Trophoblast cell (in vitro differentiated cells and primary cell): Measurements from ENCODE around the gene CDX4.
A peak's percentile ranks its signal among the peaks of the same experiment; 100 is the strongest.

Experiments
- DNase-seq, 2 donors: peaks; one replicate each; pipeline ENCODE4 v3.0.0-alpha.2; 2016
- H2AFZ ChIP-seq: 2 replicates; pipeline ENCODE4 v1.6.1; 2013; ENCODE audit warnings: low read length, moderate library complexity, mild to moderate bottlenecking; ENCODE audit not compliant: insufficient read depth, poor library complexity
- H2AK5ac ChIP-seq: 2 replicates; pipeline ENCODE4 v1.6.1; 2013; ENCODE audit warnings: mild to moderate bottlenecking, low read length
- H2BK120ac ChIP-seq: 2 replicates; pipeline ENCODE4 v1.6.1; 2013; ENCODE audit warnings: low read length, mild to moderate bottlenecking, moderate library complexity; ENCODE audit not compliant: insufficient read depth, poor library complexity
- H2BK12ac ChIP-seq: 2 replicates; pipeline ENCODE4 v1.6.1; 2013; ENCODE audit warnings: mild to moderate bottlenecking, low read length, moderate library complexity
- H2BK5ac ChIP-seq: 2 replicates; pipeline ENCODE4 v1.6.1; 2013; ENCODE audit warnings: low read length, low read depth, moderate library complexity, mild to moderate bottlenecking; ENCODE audit not compliant: poor library complexity
- H3K14ac ChIP-seq: 2 replicates; pipeline ENCODE4 v1.6.1; 2013; ENCODE audit warnings: mild to moderate bottlenecking, low read length
- H3K18ac ChIP-seq: 2 replicates; pipeline ENCODE4 v1.6.1; 2013; ENCODE audit warnings: mild to moderate bottlenecking, low read length
- H3K23ac ChIP-seq: 2 replicates; pipeline ENCODE4 v1.6.1; 2013; ENCODE audit warnings: low read length
- H3K27ac ChIP-seq: 2 replicates; pipeline ENCODE4 v1.5.1; 2013; ENCODE audit warnings: low read depth, mild to moderate bottlenecking, inconsistent platforms, low read length, moderate library complexity
- H3K27me3 ChIP-seq: 2 replicates; pipeline ENCODE4 v1.6.1; 2013; ENCODE audit warnings: inconsistent platforms, mild to moderate bottlenecking, low read length, moderate library complexity; ENCODE audit not compliant: insufficient read depth
- H3K36me3 ChIP-seq, 2 experiments: 1 replicate in 1 of 2; 2 replicates in 1 of 2; pipeline ENCODE4 v1.6.1; 2013; ENCODE audit warnings: low read length in 2 of 2, mild to moderate bottlenecking in 2 of 2, moderate library complexity in 1 of 2; ENCODE audit not compliant: insufficient read depth in 2 of 2, control insufficient read depth in 1 of 2
- H3K4ac ChIP-seq: 2 replicates; pipeline ENCODE4 v1.6.1; 2013; ENCODE audit warnings: low read depth, mild to moderate bottlenecking, low read length, moderate library complexity
- H3K4me1 ChIP-seq, 2 experiments: 1 replicate in 1 of 2; 2 replicates in 1 of 2; pipeline ENCODE4 v1.6.1; 2013; ENCODE audit warnings: low read length in 2 of 2, mild to moderate bottlenecking in 2 of 2, moderate library complexity in 1 of 2; ENCODE audit not compliant: insufficient read depth in 2 of 2, control insufficient read depth in 1 of 2
- H3K4me2 ChIP-seq: 2 replicates; pipeline ENCODE4 v1.6.1; 2013; ENCODE audit warnings: inconsistent platforms, mild to moderate bottlenecking, low read length, moderate library complexity
- H3K4me3 ChIP-seq: 2 replicates; pipeline ENCODE4 v1.5.1; 2013; ENCODE audit warnings: mild to moderate bottlenecking, low read depth, low read length, inconsistent platforms
- H3K79me1 ChIP-seq: one replicate; pipeline ENCODE4 v1.6.1; 2013; ENCODE audit warnings: low read length
- H3K79me2 ChIP-seq: 2 replicates; pipeline ENCODE4 v1.6.1; 2013; ENCODE audit warnings: low read length, mild to moderate bottlenecking; ENCODE audit not compliant: control insufficient read depth, insufficient read depth, poor library complexity
- H3K9ac ChIP-seq: 2 replicates; pipeline ENCODE4 v1.6.1; 2013; ENCODE audit warnings: mild to moderate bottlenecking, low read length
- H3K9me3 ChIP-seq: 2 replicates; pipeline ENCODE4 v1.6.1; 2013; ENCODE audit warnings: low read depth, mild to moderate bottlenecking, control low read depth, inconsistent platforms, low read length; ENCODE audit not compliant: insufficient read depth
- H4K12ac ChIP-seq: 2 replicates; pipeline ENCODE4 v1.6.1; 2013; ENCODE audit warnings: low read depth, mild to moderate bottlenecking, low read length, moderate library complexity
- H4K8ac ChIP-seq: 2 replicates; pipeline ENCODE4 v1.6.1; 2013; ENCODE audit warnings: low read depth, mild to moderate bottlenecking, low read length, moderate library complexity
- H4K91ac ChIP-seq: one replicate; pipeline ENCODE4 v1.6.1; 2013; ENCODE audit warnings: low read depth, mild to moderate bottlenecking, low read length, moderate library complexity
- WGBS: extraction: QIAGEN DNeasy Blood & Tissue Kit; methylation state at CpG from one replicate; pipeline ENCODE4 v1.1.7; 2013; ENCODE audit warnings: missing lambda C conversion rate; ENCODE audit not compliant: insufficient read length, insufficient coverage; ENCODE audit errors: extremely low coverage; 5-methylcytosine and 5-hydroxymethylcytosine counted together

CDX4 gene

GRCh38 chrX:73457306-73457705 is 10.5 kb downstream of the CDX4 start:
- Histone ChIP-seq H3K4me1 (no peaks in the 10 kb centered on the region), H3K14ac (no peak overlapping the region), H2BK5ac (no peak overlapping the region)

GRCh38 chrX:73468376-73468775 is 21.5 kb downstream of the CDX4 start:
- no peak overlapping the region for H3K4ac ChIP-seq
- no peak overlapping the region for H2AFZ ChIP-seq
- H2BK5ac ChIP-seq: no peak overlapping the region

More at GRCh38 chrX:73457306-73457705, 10.5 kb downstream of the CDX4 start:
- H3K27me3 ChIP-seq: no peaks in the 10 kb centered on the region
- no peak overlapping the region for H3K27ac ChIP-seq
- H4K8ac ChIP-seq: no peak overlapping the region
- H3K79me2 ChIP-seq: no peaks in the 10 kb centered on the region
- H4K91ac ChIP-seq: no peak overlapping the region
- no peak overlapping the region for H2AFZ ChIP-seq
- no peak overlapping the region for H2AK5ac ChIP-seq
- no peak overlapping the region for H3K9ac ChIP-seq
- no peak for DNase-seq
- no peak overlapping the region for H3K4me2 ChIP-seq
- no peaks in the 10 kb centered on the region for H3K79me1 ChIP-seq
- no peak overlapping the region for H3K4me3 ChIP-seq
- no peaks in the 10 kb centered on the region for H3K9me3 ChIP-seq
- no peaks in the 10 kb centered on the region for H3K36me3 ChIP-seq
- no peak overlapping the region for H2BK120ac ChIP-seq
- H3K23ac ChIP-seq: no peak overlapping the region
- no peak overlapping the region for H4K12ac ChIP-seq
- no peak overlapping the region for H3K4ac ChIP-seq
- H3K18ac ChIP-seq: no peak overlapping the region
- no peak overlapping the region for H2BK12ac ChIP-seq

GRCh38 chrX:73478961-73479360 is 32.1 kb downstream of the CDX4 start:
- H3K9ac ChIP-seq: no peak overlapping the region
- no peak overlapping the region for H3K14ac ChIP-seq
- H2AK5ac ChIP-seq: no peak overlapping the region
- H3K36me3 ChIP-seq: no peaks in the 10 kb centered on the region
- H2BK5ac ChIP-seq: no peak overlapping the region
- no peak overlapping the region for H3K27ac ChIP-seq
- no peak overlapping the region for H2BK12ac ChIP-seq
- no peaks in the 10 kb centered on the region for H3K9me3 ChIP-seq
- no peak overlapping the region for H2AFZ ChIP-seq
- H3K23ac ChIP-seq: no peak overlapping the region
- H3K27me3 ChIP-seq: no peaks in the 10 kb centered on the region
- no peak overlapping the region for H2BK120ac ChIP-seq
- DNase-seq: peak in 1 of 2 donors; percentile 50
- no peak overlapping the region for H3K4me2 ChIP-seq
- H4K91ac ChIP-seq: no peak overlapping the region
- H3K4me3 ChIP-seq: no peak overlapping the region
- H4K12ac ChIP-seq: no peak overlapping the region
- H4K8ac ChIP-seq: no peak overlapping the region
- H3K4ac ChIP-seq: no peak overlapping the region
- H3K4me1 ChIP-seq: no peaks in the 10 kb centered on the region
- H3K79me2 ChIP-seq: no peaks in the 10 kb centered on the region
- no peak overlapping the region for H3K18ac ChIP-seq
- no CpG with 5 or more reads among the region's 4 CpGs for WGBS
- no peaks in the 10 kb centered on the region for H3K79me1 ChIP-seq

More at GRCh38 chrX:73468376-73468775, 21.5 kb downstream of the CDX4 start:
- Histone ChIP-seq H3K4me3 (no peak overlapping the region), H3K36me3 (no peaks in the 10 kb centered on the region), H2BK12ac (no peak overlapping the region), H3K4me2 (no peak overlapping the region), H3K23ac (no peak overlapping the region), H3K4me1 (no peaks in the 10 kb centered on the region), H3K9me3 (no peaks in the 10 kb centered on the region), H3K27ac (no peak overlapping the region), H4K8ac (no peak overlapping the region), H3K79me1 (no peaks in the 10 kb centered on the region), H4K12ac (no peak overlapping the region), H3K18ac (no peak overlapping the region), H3K27me3 (no peaks in the 10 kb centered on the region), H2AK5ac (no peak overlapping the region), H3K9ac (no peak overlapping the region), H3K14ac (no peak overlapping the region), H3K79me2 (no peaks in the 10 kb centered on the region), H4K91ac (no peak overlapping the region), H2BK120ac (no peak overlapping the region)
- DNase-seq: no peak

- H4K8ac ChIP-seq: no peak overlapping the region
- no peak overlapping the region for H4K12ac ChIP-seq
- H2AK5ac ChIP-seq: no peak overlapping the region
- no peak overlapping the region for H3K14ac ChIP-seq
- H3K4me3 ChIP-seq: no peak overlapping the region
- no peak overlapping the region for H3K23ac ChIP-seq
- H2BK5ac ChIP-seq: no peak overlapping the region
- H3K4me2 ChIP-seq: no peak overlapping the region
- H3K79me2 ChIP-seq: no peaks in the 10 kb centered on the region
- H3K9me3 ChIP-seq: no peaks in the 10 kb centered on the region
- H3K4me1 ChIP-seq: no peaks in the 10 kb centered on the region
- no peak for DNase-seq
- no peak overlapping the region for H3K4ac ChIP-seq
- no peak overlapping the region for H2AFZ ChIP-seq
- no peaks in the 10 kb centered on the region for H3K79me1 ChIP-seq
- WGBS: no CpG with 5 or more reads among the region's 2 CpGs
- no peaks in the 10 kb centered on the region for H3K27me3 ChIP-seq
- H3K36me3 ChIP-seq: no peaks in the 10 kb centered on the region
- H2BK12ac ChIP-seq: no peak overlapping the region
- H4K91ac ChIP-seq: no peak overlapping the region
- no peak overlapping the region for H2BK120ac ChIP-seq
- no peak overlapping the region for H3K27ac ChIP-seq
- H3K9ac ChIP-seq: no peak overlapping the region
- no peak overlapping the region for H3K18ac ChIP-seq
Measured at GRCh38 chrX:73481521-73481920, 34.7 kb downstream of the CDX4 start.
